Measurements from ENCODE around the gene ZNF76. TPM values are rescaled to one million over a fixed set of nuclear protein-coding genes. Genes with fewer than 3 reads are reported as not detected.

The ZNF76 gene
- total RNA-seq, 1 experiment from 2014 or later: 7.2 TPM

DNA sequence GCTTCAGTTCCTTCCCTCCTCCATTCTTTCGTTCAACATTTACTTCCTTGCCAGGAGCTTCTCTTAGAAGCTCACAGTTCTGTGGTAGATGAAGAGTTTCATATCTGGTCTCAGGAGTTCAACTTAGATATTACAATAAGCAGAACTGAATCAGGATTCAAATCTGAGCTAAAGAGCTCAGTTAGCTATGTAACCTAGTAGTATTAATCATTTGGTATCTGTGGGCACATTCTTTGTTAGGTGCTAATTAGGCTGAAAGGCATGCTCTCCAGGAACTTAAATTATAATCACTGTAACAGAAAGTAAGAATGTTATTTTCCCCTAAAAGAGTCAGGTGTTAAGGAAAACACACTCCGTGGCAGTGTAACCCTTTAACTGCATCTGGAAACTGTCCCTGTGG lies 8.4 kb downstream of the ZNF76 start:
- no peak for DNase-seq (ENCODE audit: low spot score)

- no peak for DNase-seq (ENCODE audit: low spot score)
These were observed 12.5 kb downstream of the ZNF76 start for GRCh38 chr6:35272005-35272404.

DNA sequence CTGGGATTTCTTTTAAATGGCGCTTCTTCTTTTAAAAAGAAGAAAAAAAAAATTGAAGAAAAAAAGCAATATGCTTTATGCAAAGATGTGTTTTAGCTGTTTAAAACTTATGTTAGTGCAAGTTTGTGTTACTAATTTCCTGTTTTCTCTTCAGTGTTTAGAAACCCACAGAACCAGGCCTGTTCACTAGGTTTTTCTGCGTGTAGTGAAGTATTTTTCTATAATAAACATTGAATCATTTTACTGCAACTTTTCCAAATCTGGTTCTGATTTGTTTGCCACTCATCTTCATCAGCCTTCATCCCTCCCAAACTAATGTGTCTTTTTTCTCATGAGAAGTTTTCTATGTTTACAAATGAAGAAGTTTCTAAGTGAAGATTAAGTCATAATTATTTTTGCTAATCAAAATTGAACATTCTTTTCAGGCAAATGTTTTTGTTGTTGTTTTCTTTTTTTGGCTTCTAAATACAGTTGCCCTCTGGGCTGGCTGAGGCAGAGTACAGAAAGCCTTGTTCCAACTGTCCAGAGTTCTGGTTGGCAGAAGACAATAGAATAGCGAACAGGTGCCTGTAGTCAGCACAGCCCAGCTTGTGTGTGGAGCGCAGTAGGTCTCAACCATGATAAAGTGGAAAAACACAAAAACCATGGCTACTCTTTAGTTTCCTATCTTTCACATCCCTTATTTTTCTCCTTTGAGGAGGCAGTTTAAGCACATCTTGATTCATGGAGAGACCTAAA lies 14.5 kb downstream of the ZNF76 start:
- no peak for DNase-seq (ENCODE audit: low spot score)

- no peak for DNase-seq (ENCODE audit: low spot score)
These were observed 16.3 kb downstream of the ZNF76 start for GRCh38 chr6:35275744-35276260.

- DNase-seq (ENCODE audit: low spot score): no peak
These were observed 19.2 kb downstream of the ZNF76 start for GRCh38 chr6:35278708-35279107.

GRCh38 chr6:35280903-35281302 lies 21.4 kb downstream of the ZNF76 start:
- DNase-seq (ENCODE audit: low spot score): no peak

DNA sequence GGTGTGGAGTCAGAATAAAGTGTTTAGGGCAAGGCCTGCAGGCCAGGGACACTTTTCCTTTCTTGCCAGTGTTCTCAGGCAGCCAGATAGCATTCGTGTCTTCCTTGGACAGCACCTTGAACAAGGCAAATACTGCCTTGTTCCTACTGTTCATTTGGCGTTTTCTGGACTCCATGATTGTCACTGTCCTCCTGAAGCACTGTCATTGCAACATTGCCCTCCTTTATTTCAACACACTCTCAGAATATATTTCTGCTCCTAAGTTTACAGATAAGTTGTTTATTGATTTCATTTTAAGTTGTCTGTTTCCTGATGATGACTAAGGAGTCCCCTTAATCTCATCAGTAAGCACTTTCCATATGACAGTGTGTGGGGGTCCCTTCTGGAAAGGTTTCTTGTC lies 22.9 kb downstream of the ZNF76 start:
- DNase-seq (ENCODE audit: low spot score): no peak

- DNase-seq (ENCODE audit: low spot score): no peak
These were observed 23.8 kb downstream of the ZNF76 start for GRCh38 chr6:35283361-35283760.

GRCh38 chr6:35287671-35288396 lies 28.3 kb downstream of the ZNF76 start:
- no peak for DNase-seq (ENCODE audit: low spot score)

DNA sequence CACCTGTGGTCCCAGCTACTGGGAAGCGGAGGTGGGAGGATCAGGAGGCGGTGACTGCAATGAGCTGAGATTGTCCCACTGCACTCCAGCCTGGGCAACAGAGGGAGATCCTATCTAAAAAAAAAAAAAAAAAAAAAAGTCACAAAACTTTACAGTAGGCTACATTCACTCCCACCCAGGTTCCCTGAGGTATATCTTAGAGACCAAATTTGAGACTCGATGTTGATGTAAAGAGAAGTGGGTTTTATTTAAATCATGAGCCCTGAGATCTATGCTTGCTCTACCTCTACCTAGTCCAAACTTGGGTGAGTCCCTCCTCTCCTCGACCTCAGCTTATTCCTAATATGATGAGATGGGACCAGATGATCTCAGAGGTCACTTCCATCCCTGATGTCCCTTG lies 29.3 kb downstream of the ZNF76 start:
- DNase-seq (ENCODE audit: low spot score): no peak

- DNase-seq (ENCODE audit: low spot score): no peak
These were observed 32.0 kb downstream of the ZNF76 start for GRCh38 chr6:35291491-35291890.

- no peak for DNase-seq (ENCODE audit: low spot score)
These were observed 33.0 kb downstream of the ZNF76 start for GRCh38 chr6:35292494-35292893.

- DNase-seq (ENCODE audit: low spot score): no peak
These were observed 34.1 kb downstream of the ZNF76 start for GRCh38 chr6:35293681-35294080.

DNA sequence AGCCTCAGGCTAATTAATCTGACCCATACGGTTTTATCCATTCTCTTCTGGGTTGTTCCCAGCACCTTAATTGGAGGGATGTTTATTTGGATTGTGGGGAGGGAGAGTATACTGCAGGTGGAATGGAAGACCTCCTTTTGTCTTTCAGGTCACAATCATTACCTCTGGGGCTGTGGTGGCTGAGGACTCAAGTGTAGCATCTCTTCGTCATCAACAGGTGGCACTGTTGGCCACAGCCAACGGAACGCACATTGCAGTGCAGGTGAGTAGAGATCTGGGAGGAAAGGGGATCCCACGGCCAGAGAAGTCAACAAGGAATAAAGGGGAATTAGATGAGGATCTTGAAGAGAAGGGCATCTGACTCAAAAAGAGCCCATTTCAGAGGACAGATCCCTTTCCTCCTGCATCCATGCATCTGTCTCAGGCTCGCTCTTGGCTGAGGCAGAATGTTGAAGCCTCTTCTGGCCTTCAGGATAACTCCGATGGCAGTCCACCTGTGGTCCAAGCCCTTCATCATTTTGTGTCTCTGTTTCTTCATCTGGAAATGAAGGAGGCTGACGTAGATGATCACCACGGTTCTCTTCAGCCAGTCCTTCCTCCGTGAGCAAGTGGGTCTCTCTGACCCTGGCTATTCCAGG lies 34.9 kb downstream of the ZNF76 start:
- DNase-seq (ENCODE audit: low spot score): peak; percentile 59

- DNase-seq (ENCODE audit: low spot score): no peak
These were observed 35.5 kb downstream of the ZNF76 start for GRCh38 chr6:35295036-35295435.

- DNase-seq (ENCODE audit: low spot score): no peak
These were observed 36.2 kb downstream of the ZNF76 start for GRCh38 chr6:35295521-35296315.

GRCh38 chr6:35296931-35297600 lies 37.5 kb downstream of the ZNF76 start:
- no peak for DNase-seq (ENCODE audit: low spot score)

GRCh38 chr6:35297601-35298481 lies 38.3 kb downstream of the ZNF76 start, which contains the start of gene DEF6:
TSS of gene DEF6 (plus strand) at chr6:35297818. CDS start at chr6:35297857, 39 bp downstream.
- DNase-seq (ENCODE audit: low spot score): no peak

DNA sequence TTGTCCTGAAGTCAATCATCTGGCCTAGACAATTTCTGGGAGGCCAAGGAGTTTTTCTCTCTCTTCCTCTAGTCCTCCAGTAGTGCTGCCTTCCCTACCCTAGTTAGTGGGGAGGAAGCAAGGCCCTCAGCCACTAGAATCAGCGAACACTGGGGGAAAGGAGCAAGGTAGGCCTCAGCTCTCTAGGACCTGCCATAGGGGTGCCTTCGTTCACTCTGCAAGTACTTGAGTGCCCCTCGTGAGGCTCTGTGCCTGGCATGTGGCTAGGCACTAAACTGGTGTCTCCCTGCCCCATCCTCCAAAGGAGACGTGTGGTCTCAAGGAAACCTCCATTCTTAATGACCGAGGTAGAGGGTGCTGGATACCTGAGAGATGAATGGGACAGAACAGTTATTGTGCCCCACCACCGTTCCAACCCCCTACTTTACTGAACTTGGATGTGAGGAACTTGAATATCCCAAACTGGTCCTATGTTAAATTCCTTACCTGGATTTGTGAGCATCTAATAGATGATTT lies 39.1 kb downstream of the ZNF76 start:
- DNase-seq (ENCODE audit: low spot score): no peak

DNA sequence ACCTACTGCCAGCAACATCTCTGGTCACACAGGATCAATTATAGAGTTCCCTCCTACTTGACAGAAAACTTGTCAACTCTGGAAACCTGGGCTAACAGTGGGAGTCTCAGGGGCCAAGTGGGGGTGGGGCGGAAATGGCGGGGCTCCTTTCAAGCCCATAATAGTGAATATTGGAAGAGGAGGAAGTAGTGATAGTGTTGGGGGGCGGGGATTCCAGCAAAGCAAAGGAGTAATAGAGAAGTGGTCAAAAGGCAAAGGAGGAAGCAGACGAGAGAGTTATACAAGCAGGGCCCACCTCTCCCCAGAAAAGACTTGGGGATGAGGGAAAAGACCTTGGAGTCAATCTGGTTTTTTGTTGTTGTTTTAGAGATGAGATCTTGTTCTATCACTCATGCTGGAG lies 40.1 kb downstream of the ZNF76 start:
- DNase-seq (ENCODE audit: low spot score): no peak
